ENCODE results near the gene CFAP69.
"Not testable (repeated sequence)": the region's sequence is repeated elsewhere in the genome, so short reads cannot be mapped to it uniquely, and the experiment has no call there.

Gene CFAP69

GRCh38 chr7:90230834-90231233 lies 14.1 kb upstream of the CFAP69 start:
- no peak for DNase-seq (ENCODE audit: low read depth in 4 of 4, low spot score in 1 of 4)

- DNase-seq (ENCODE audit: low read depth in 4 of 4, low spot score in 1 of 4), result no peak
Observed at GRCh38 chr7:90231304-90231703, 13.7 kb upstream of the CFAP69 start.

- no peak for DNase-seq (ENCODE audit: low read depth in 4 of 4, low spot score in 1 of 4)
Observed at GRCh38 chr7:90232430-90232829, 12.5 kb upstream of the CFAP69 start.

DNA sequence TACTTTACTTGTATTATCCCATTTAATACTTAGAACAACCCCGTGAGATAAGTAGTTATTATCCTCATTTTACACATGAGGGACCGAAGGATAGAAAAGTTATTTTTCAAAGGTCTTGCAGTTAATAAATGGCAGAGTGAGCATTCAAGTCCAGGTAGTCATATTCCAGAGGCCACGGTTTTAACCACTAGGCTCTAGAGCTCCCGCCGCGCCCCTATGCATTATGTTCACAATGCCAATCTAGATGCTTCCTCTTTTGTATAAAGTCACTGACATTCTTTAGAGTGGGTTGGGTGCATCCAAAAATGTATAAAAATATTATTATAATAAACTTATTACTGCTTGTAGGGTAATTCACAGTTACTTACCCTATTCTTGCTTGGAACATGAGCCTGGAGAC lies 11.4 kb upstream of the CFAP69 start:
- DNase-seq (ENCODE audit: low read depth in 4 of 4, low spot score in 1 of 4), result no peak

DNA sequence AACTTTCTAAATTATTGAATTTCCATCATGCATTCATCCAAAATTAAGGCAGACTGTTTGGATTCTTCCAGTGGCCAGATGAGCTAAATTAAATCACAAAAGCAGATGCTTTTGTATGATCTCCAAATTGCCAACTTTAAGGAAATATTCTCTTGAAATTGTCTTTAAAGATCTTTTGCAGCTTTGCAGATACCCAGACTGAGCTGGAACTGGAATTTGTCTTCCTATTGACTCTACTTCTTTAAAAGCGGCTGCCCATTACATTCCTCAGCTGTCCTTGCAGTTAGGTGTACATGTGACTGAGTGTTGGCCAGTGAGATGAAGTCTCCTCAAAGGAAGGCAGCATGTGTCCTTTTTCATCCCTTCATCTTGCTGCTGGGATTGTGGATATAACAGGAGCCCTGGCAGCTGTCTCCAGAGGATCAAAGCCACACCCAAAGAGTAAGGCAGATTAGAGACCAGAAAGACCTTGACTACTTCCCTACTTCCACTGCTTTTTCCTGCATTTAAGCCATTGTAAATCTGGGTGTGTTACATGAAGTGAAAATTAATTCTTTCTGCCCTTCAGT lies 8.2 kb upstream of the CFAP69 start:
- DNase-seq (ENCODE audit: low read depth in 4 of 4, low spot score in 1 of 4), result no peak

DNA sequence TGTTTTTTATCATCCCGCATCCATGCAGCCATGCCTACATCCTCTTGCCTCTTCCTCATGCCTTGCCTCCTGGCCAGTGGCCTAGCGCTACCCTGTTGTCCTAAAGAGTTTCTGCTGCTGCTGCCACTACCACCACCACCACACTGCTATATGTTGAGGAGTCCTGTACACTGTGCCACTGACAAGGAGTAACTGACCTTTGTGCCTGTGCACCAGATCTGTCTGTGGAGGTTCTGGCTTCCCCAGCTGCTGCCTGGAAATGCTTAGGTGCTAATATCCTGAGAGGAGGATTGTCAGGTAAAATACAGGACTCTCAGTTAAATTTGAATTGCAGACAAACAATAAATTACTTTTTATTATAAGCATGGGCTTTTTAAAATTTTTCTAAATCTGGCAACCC lies 7.0 kb upstream of the CFAP69 start:
- no peak for DNase-seq (ENCODE audit: low read depth in 4 of 4, low spot score in 1 of 4)

GRCh38 chr7:90238583-90238982 lies 6.4 kb upstream of the CFAP69 start:
- no peak for DNase-seq (ENCODE audit: low read depth in 4 of 4, low spot score in 1 of 4)

DNA sequence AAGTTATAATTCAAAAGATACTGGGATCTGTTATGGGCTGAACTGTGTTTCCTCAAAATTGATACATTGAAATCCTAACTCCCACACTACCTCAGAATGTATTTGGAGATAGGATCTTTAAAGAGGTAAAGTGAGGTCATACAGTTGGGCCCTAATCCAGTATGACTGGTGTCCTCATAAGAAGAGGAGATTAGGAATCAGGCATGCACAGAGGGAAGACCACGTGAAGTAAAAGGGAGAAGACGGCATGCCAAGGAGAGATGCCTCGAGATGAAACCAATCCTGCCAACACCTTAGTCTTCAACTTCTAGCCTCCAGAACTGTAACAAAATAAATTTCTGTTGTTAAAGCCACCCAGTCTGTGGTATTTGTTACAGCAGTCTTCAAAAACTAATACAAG lies 5.9 kb upstream of the CFAP69 start:
- no peak for DNase-seq (ENCODE audit: low read depth in 4 of 4, low spot score in 1 of 4)

- no peak for DNase-seq (ENCODE audit: low read depth in 4 of 4, low spot score in 1 of 4)
Observed at GRCh38 chr7:90239625-90240228, 5.2 kb upstream of the CFAP69 start.

GRCh38 chr7:90242369-90243168 lies 2.4 kb upstream of the CFAP69 start:
- DNase-seq (ENCODE audit: low read depth in 4 of 4, low spot score in 1 of 4), result no peak

DNA sequence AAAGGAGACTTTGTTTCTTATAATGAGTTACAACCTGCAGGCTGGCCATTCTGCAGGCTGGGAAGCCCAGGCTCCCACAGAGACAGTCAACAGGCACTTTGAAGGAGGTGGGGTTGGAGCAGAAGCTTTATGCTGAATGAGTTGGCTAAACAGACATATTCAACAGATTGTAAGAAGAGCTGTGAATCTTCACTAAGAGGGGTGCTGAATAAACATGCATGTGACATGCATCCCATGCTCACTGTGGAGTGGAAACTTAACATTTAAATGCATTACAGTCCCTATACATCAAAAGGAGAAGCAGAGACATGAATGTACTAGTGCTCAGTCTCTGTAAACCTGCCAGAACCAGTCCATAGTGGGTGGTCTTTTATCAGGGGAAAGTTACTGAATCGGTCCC lies 1.4 kb upstream of the CFAP69 start:
- no peak for DNase-seq (ENCODE audit: low read depth in 4 of 4, low spot score in 1 of 4)

GRCh38 chr7:90244565-90244908 lies 437 bp upstream of the CFAP69 start:
- DNase-seq (ENCODE audit: low read depth in 4 of 4, low spot score in 1 of 4), result no peak

GRCh38 chr7:90246171-90246570 lies 1.2 kb downstream of the CFAP69 start:
- DNase-seq (ENCODE audit: low read depth in 4 of 4, low spot score in 1 of 4), result no peak

DNA sequence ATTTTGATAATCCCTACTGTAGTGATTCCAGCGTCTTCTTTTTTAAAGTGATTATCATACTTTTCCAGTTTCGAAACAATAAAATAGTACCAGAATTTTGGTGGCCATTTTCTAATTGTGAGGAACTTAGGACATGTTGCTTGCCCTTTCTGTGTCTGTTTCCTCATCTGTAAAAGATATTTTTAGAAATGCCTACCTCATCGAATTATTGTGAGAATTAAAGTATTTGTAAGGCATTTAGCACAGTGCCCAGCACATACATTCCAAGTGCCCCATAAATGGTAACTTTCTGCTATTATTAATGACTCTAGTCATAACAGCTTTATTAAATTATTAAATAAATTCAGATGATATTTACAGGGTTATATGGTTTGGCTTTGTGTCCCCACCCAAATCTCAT lies 3.7 kb downstream of the CFAP69 start:
- no peak for DNase-seq (ENCODE audit: low read depth in 4 of 4, low spot score in 1 of 4)

- DNase-seq (ENCODE audit: low read depth in 4 of 4, low spot score in 1 of 4), result no peak
Observed at GRCh38 chr7:90250601-90251303, 5.8 kb downstream of the CFAP69 start.

GRCh38 chr7:90251304-90251635 lies 6.3 kb downstream of the CFAP69 start:
- DNase-seq (ENCODE audit: low read depth in 4 of 4, low spot score in 1 of 4), result no peak

GRCh38 chr7:90256011-90256410 lies 11.0 kb downstream of the CFAP69 start:
- DNase-seq (ENCODE audit: low read depth in 4 of 4, low spot score in 1 of 4), result not testable (repeated sequence)

DNA sequence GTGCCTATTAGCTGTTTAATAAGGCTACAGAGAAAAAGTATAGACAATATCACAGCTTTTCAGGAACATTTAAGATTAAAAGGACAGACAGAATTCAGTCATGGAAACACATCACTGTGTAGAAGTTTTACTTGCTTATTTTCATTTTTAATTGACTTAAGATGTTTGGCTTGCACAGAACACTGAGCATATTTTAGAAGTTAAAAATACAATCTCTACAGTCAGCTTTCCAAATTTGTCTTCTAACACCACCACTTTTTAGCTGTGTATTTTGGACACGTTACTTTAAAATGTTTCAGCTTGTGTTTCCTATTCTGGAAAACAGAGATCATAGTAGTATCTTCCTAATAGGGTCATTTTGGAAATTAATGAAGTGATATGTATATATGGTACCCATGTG lies 11.8 kb downstream of the CFAP69 start:
- DNase-seq (ENCODE audit: low read depth in 4 of 4, low spot score in 1 of 4), result no peak

GRCh38 chr7:90261441-90261840 lies 16.5 kb downstream of the CFAP69 start:
- no peak for DNase-seq (ENCODE audit: low read depth in 4 of 4, low spot score in 1 of 4)

- DNase-seq (ENCODE audit: low read depth in 4 of 4, low spot score in 1 of 4), result no peak
Observed at GRCh38 chr7:90262438-90262837, 17.5 kb downstream of the CFAP69 start.

DNA sequence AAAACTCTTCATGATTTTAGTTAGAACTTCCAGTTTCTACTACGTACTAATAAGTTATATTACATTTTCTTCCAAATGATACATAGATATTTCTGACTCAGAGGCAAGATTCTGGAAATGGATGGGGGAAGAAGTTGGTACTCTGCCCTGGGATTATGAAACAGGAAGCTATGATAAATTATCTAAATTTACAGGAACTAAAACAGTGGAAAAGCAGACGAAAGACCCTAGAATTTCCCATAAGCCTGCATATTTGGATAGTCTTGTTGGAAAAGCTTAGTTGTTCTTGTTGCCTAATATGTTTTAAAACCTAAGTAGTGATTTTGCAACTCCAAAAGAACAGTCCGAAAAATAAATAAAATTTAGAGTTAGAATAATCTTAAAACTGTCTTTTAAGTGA lies 21.8 kb downstream of the CFAP69 start:
- DNase-seq (ENCODE audit: low read depth in 4 of 4, low spot score in 1 of 4), result no peak

- no peak for DNase-seq (ENCODE audit: low read depth in 4 of 4, low spot score in 1 of 4)
Observed at GRCh38 chr7:90267263-90267858, 22.4 kb downstream of the CFAP69 start.

Data from stimulated activated CD4-positive, alpha-beta T cell treated with anti-CD3 and anti-CD28 coated beads, Interleukin-1b, Interleukin-23, amount 100 ng/mL, for 24 hours (primary cell).